SKM-1 treated with dmso at 0.1 percent for 144 hours (cell line): ENCODE measurements around the gene GPR137.
A peak's percentile ranks its signal among the peaks of the same experiment; 100 is the strongest.
"Not testable (repeated sequence)": the region's sequence is repeated elsewhere in the genome, so short reads cannot be mapped to it uniquely, and the experiment has no call there.

Source experiments
- DNase-seq: peaks from one replicate; lab custom pipeline; 2025; ENCODE audit not compliant: unreplicated experiment; lab: John Stamatoyannopoulos, UW

The GPR137 gene

GRCh38 chr11:64299847-64300648 is 14.4 kb downstream of the GPR137 start, which contains the start of gene CATSPERZ:
CATSPERZ (plus strand) TSS chr11:64300358; CDS start chr11:64300411, 53 bp downstream.
- DNase-seq = no peak

- no peak for DNase-seq
Observed at GRCh38 chr11:64303109-64304031, 17.7 kb downstream of the GPR137 start.

- no peak for DNase-seq
Observed at GRCh38 chr11:64304032-64304315, 18.3 kb downstream of the GPR137 start.

- DNase-seq = peak; percentile 89
Observed at GRCh38 chr11:64304316-64305072, 18.8 kb downstream of the GPR137 start.

- peak; percentile 100 for DNase-seq
Observed at GRCh38 chr11:64305075-64305690, 19.5 kb downstream of the GPR137 start, which contains the start of gene ESRRA. ESRRA (plus strand) TSS chr11:64305524; CDS start chr11:64307180, 1,656 bp downstream.

- DNase-seq = peak; percentile 82
Observed at GRCh38 chr11:64305691-64306562, 20.3 kb downstream of the GPR137 start.

GRCh38 chr11:64306563-64306875 is 20.9 kb downstream of the GPR137 start:
- DNase-seq = no peak

- no peak for DNase-seq
Observed at GRCh38 chr11:64306876-64307622, 21.4 kb downstream of the GPR137 start.

- DNase-seq = not testable (repeated sequence)
Observed at GRCh38 chr11:64307795-64308194, 22.1 kb downstream of the GPR137 start.

- DNase-seq = no peak
Observed at GRCh38 chr11:64312947-64313346, 27.3 kb downstream of the GPR137 start.

GRCh38 chr11:64313491-64314145 is 28.0 kb downstream of the GPR137 start:
- DNase-seq = no peak

GRCh38 chr11:64314146-64314804 is 28.6 kb downstream of the GPR137 start:
- no peak for DNase-seq

- no peak for DNase-seq
Observed at GRCh38 chr11:64314805-64315561, 29.3 kb downstream of the GPR137 start.

- not testable (repeated sequence) for DNase-seq
Observed at GRCh38 chr11:64315667-64316526, 30.2 kb downstream of the GPR137 start.

GRCh38 chr11:64316672-64317324 is 31.1 kb downstream of the GPR137 start:
- DNase-seq = no peak
